ENCODE results near the gene ARHGAP10.

Gene ARHGAP10

DNA sequence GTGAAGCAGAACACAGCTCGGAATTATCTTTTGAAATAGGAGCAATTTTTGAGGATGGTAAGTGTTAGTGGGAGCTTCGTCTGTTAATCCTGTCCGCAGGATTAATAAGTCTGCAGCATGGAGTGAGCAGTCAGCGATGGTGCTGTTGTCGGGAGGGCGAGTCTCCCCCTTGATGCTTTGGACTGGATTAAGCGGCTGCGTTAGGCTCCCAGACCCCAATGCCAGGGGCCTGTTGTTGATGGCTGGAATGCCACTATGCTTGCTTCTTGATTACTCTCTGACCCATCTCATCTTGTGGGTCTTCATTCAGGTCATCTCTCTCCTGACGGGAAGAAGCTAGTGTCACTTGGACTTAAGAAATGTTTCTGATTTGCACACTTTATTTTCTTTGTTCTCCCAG is 332.6 kb downstream of the ARHGAP10 start:
- no peak for DNase-seq (ENCODE audit: low read depth)
- TF ChIP-seq, protein P1, sequence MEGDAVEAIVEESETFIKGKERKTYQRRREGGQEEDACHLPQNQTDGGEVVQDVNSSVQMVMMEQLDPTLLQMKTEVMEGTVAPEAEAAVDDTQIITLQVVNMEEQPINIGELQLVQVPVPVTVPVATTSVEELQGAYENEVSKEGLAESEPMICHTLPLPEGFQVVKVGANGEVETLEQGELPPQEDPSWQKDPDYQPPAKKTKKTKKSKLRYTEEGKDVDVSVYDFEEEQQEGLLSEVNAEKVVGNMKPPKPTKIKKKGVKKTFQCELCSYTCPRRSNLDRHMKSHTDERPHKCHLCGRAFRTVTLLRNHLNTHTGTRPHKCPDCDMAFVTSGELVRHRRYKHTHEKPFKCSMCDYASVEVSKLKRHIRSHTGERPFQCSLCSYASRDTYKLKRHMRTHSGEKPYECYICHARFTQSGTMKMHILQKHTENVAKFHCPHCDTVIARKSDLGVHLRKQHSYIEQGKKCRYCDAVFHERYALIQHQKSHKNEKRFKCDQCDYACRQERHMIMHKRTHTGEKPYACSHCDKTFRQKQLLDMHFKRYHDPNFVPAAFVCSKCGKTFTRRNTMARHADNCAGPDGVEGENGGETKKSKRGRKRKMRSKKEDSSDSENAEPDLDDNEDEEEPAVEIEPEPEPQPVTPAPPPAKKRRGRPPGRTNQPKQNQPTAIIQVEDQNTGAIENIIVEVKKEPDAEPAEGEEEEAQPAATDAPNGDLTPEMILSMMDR (IDR thresholded peaks at IDR 0.05; ENCODE audit: low read depth, low read length, missing control alignments), result no peak
- H3K4me3 ChIP-seq (ENCODE audit: low read depth, low read length), result no peak overlapping the region

DNA sequence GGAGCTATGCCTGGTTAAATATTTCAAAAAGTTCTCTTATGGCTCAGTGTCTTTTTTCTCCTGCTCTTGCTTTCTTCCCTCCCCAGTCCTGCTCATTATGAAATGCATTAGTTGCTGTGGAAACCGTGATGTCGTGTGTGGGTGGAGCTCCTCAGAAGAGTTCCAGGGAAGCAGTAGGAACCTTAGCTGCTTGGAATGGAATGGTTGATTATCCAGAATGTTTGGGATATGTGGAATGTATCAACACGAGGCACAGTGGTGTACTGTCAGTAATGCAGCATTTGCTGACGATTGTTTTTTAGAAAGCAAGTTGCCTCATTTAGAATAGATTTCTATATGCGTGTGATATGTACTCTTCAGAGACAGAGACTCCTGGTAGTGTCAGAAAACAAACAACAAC is 333.2 kb downstream of the ARHGAP10 start:
- H3K4me3 ChIP-seq (ENCODE audit: low read depth, low read length), result no peak overlapping the region
- TF ChIP-seq, protein P1 (IDR thresholded peaks at IDR 0.05; ENCODE audit: low read depth, low read length, missing control alignments), result no peak
- DNase-seq (ENCODE audit: low read depth), result no peak

DNA sequence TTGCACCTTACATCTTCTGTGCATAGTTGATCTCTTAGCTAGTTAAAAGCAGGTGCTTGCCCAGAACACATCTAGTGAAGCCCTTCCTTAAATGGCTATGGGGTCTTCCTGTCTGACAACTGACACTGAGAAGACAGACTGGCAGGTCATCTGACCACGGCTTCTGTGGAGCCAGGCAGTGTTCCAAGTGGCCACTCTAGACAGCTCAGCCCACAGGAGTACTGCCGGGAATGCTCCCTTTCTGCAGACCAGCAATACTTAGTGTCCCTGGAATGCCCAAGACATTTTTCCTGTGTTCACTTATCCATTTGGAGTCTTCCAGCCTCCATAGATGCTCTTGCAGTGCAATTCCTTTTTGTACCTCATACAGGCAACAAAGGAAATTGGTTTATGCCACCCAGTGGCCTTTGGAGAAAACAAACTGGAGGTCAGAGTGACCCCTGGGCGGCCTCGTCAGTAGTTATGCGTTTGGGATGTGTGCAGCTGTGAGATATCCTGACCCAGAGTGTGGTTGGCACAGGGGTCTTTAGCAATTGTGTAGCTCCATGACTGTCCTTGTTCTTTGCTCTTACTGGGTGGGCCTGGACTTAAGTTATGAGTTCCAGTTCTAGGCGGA is 335.5 kb downstream of the ARHGAP10 start:
- no peak overlapping the region for H3K4me3 ChIP-seq (ENCODE audit: low read depth, low read length)
- TF ChIP-seq, protein P1 (IDR thresholded peaks at IDR 0.05; ENCODE audit: low read depth, low read length, missing control alignments), result no peak
- DNase-seq (ENCODE audit: low read depth), result no peak

DNA sequence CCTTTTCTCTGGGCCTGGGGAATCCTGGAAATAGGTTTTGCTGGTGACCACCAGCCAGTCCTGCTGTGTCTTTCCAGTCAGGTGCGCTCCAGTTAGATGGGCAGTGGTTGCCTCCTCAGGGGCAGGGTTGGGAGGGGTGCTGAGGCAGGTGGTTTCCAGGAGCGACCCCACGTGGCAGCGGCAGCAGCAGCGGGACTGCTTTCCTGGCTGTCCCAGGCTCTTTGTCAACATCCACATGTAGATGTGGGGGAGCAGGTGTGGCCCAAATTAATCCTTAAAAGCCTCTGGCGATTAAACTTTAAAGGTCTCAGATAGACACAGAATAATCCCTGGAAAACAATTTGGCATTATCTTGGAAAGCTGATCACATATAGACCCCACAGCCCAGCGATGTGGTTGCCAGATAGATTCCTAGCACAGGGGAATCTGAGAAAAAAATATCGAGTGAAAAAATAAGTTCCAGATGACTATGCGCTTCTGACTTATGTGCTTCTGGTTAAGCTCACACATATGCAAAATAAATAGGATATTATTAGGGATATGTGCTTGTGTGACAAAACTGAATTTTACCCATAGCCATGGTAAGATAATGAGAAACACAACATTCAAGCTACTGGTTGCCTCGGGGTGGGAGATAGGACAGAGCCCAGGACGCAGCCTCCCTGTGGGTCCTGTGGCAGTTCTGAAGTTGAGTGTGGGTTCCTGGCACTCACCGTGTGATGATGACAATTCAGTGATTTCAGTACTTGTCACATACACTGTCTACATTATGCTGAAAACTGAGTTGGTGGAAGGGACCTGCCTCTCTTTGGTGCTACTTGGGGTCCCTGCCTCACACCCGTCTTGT is 336.4 kb downstream of the ARHGAP10 start:
- no peak overlapping the region for H3K4me3 ChIP-seq (ENCODE audit: low read depth, low read length)
- TF ChIP-seq, protein P1 (IDR thresholded peaks at IDR 0.05; ENCODE audit: low read depth, low read length, missing control alignments), result no peak
- no peak for DNase-seq (ENCODE audit: low read depth)

DNA sequence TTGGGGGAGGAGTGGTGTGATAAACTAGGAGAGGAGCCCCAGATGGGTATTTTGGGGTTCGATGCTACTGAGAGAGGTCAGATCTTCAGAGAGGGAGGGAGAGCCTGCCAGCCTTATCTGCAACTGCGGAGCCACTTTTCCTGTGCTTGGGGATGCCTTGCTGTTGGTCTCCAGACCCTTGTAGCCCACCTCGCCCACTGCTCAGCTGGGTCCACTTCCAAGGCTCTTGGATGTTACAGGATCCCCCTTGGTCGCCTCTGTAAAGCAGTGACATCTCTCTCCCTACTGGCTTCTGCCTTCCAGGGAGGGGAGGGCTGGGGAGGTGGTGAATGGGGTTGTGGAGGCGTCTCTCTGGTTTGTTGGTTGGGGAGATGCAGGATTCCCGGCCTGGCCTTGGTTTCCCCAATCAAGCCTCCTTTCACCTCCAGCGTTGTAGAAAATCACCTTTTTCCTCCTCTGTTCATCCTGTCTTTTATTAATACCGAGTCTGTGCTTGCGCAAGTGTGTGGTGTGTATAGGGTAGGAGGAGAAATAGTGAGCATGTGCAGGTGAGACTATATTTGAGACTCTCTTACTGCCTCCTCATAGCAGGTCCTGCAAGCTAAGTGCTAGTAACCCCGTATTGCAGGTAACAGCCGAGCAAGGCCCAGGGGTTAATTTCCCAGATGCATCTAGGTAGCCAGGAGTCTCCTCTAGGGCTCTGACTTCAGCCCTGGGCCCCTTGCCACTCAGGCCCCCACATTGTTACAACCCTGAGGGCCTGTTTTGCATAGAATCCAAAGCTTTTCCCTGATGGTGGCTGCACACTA is 337.4 kb downstream of the ARHGAP10 start:
- H3K4me3 ChIP-seq (ENCODE audit: low read depth, low read length), result no peak overlapping the region
- TF ChIP-seq, protein P1 (IDR thresholded peaks at IDR 0.05; ENCODE audit: low read depth, low read length, missing control alignments), result no peak
- no peak for DNase-seq (ENCODE audit: low read depth)

DNA sequence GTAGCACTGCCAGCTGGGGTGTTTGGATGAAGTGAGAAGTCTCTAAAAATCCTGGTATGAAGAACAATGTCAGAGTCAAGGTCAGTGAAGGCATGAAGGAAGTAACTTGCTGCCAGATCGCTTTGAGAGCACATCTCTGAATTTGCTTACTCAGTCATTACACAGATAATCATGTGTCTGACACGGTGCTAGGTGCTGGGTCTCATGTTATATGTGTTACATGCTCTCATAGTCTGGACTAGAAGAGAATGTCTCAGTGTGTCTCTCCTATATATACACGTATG is 337.9 kb downstream of the ARHGAP10 start:
- no peak for DNase-seq (ENCODE audit: low read depth)

More for the DNA sequence above, 337.9 kb downstream of the ARHGAP10 start:
- no peak overlapping the region for H3K4me3 ChIP-seq (ENCODE audit: low read depth, low read length)
- TF ChIP-seq, protein P1 (IDR thresholded peaks at IDR 0.05; ENCODE audit: low read depth, low read length, missing control alignments), result no peak
